ENCODE data around the gene FRAS1. TPM values are rescaled to one million over a fixed set of nuclear protein-coding genes. Genes with fewer than 3 reads are reported as not detected.

FRAS1 gene
- total RNA-seq, 2 donors from 2014 or later = 2.1 to 4.0 TPM

- TF ChIP-seq CTCF (IDR thresholded peaks at IDR 0.05) = no peak
These were observed 463.7 kb downstream of the FRAS1 start for GRCh38 chr4:78520808-78521226.

GRCh38 chr4:78524009-78524408, 466.9 kb downstream of the FRAS1 start:
- no peak for TF ChIP-seq CTCF (IDR thresholded peaks at IDR 0.05)
- H3K9ac ChIP-seq (ENCODE audit: low read depth in 2 of 2, low read length in 2 of 2) = no peak overlapping the region
- no peak overlapping the region for H3K4me3 ChIP-seq
- H3K9me3 ChIP-seq = no peaks in the 10 kb centered on the region
- no peaks in the 10 kb centered on the region for H3K4me1 ChIP-seq
- no peak for DNase-seq
- intact Hi-C loops (cut with DNase I) = no loop called here
- H3K36me3 ChIP-seq = no peaks in the 10 kb centered on the region
- no peaks in the 10 kb centered on the region for H3K27me3 ChIP-seq
- H3K27ac ChIP-seq = no peak overlapping the region

More at GRCh38 chr4:78520808-78521226, 463.7 kb downstream of the FRAS1 start:
- no peak overlapping the region for H3K4me3 ChIP-seq
- H3K27me3 ChIP-seq = no peaks in the 10 kb centered on the region
- no peak overlapping the region for H3K27ac ChIP-seq
- H3K36me3 ChIP-seq = no peaks in the 10 kb centered on the region
- DNase-seq = no peak
- H3K9me3 ChIP-seq = no peaks in the 10 kb centered on the region
- H3K4me1 ChIP-seq = no peaks in the 10 kb centered on the region
- intact Hi-C loops (cut with DNase I) = loop anchor here (2.0 kb wide), 1 partner anchor 564 kb away; no protein-coding TSS in a partner anchor
- no peak overlapping the region for H3K9ac ChIP-seq (ENCODE audit: low read depth in 2 of 2, low read length in 2 of 2)

- no peak overlapping the region for H3K4me3 ChIP-seq
- H3K27me3 ChIP-seq = no peaks in the 10 kb centered on the region
- H3K4me1 ChIP-seq = no peaks in the 10 kb centered on the region
- TF ChIP-seq CTCF (IDR thresholded peaks at IDR 0.05) = no peak
- no peaks in the 10 kb centered on the region for H3K9me3 ChIP-seq
- intact Hi-C loops (cut with DNase I) = no loop called here
- H3K27ac ChIP-seq = no peak overlapping the region
- H3K36me3 ChIP-seq = no peaks in the 10 kb centered on the region
- H3K9ac ChIP-seq (ENCODE audit: low read depth in 2 of 2, low read length in 2 of 2) = no peak overlapping the region
- no peak for DNase-seq
These were observed 468.4 kb downstream of the FRAS1 start for GRCh38 chr4:78525559-78525958.

- Histone ChIP-seq H3K27ac (no peak overlapping the region), H3K4me1 (no peaks in the 10 kb centered on the region), H3K27me3 (no peaks in the 10 kb centered on the region), H3K9me3 (no peaks in the 10 kb centered on the region), H3K4me3 (no peak overlapping the region), H3K9ac (ENCODE audit: low read depth in 2 of 2, low read length in 2 of 2) (no peak overlapping the region), H3K36me3 (no peaks in the 10 kb centered on the region)
- intact Hi-C loops (cut with DNase I) = no loop called here
- no peak for TF ChIP-seq CTCF (IDR thresholded peaks at IDR 0.05)
- DNase-seq = no peak
These were observed 470.0 kb downstream of the FRAS1 start for GRCh38 chr4:78527103-78527502.

- intact Hi-C loops (cut with DNase I) = no loop called here
- Histone ChIP-seq H3K4me1 (no peaks in the 10 kb centered on the region), H3K27me3 (no peaks in the 10 kb centered on the region), H3K9ac (ENCODE audit: low read depth in 2 of 2, low read length in 2 of 2) (no peak overlapping the region), H3K9me3 (no peaks in the 10 kb centered on the region), H3K36me3 (no peaks in the 10 kb centered on the region), H3K4me3 (no peak overlapping the region), H3K27ac (no peak overlapping the region)
- DNase-seq = no peak
- no peak for TF ChIP-seq CTCF (IDR thresholded peaks at IDR 0.05)
These were observed 470.4 kb downstream of the FRAS1 start for GRCh38 chr4:78527555-78527954.

GRCh38 chr4:78528327-78528726, 471.2 kb downstream of the FRAS1 start:
- Histone ChIP-seq H3K27me3 (no peaks in the 10 kb centered on the region), H3K9ac (ENCODE audit: low read depth in 2 of 2, low read length in 2 of 2) (no peak overlapping the region), H3K9me3 (no peaks in the 10 kb centered on the region), H3K4me3 (no peak overlapping the region), H3K27ac (no peak overlapping the region), H3K4me1 (no peaks in the 10 kb centered on the region), H3K36me3 (no peaks in the 10 kb centered on the region)
- intact Hi-C loops (cut with DNase I) = no loop called here
- TF ChIP-seq CTCF (IDR thresholded peaks at IDR 0.05) = no peak
- DNase-seq = no peak
